GM21390 (cell line): ENCODE measurements around the gene SEPTIN5.
"Not testable (repeated sequence)": the region's sequence is repeated elsewhere in the genome, so short reads cannot be mapped to it uniquely, and the experiment has no call there.

Experiments used
- ATAC-seq: cut with Tn5 transposase; IDR thresholded peaks from one replicate; pipeline ENCODE4 v1.9.1; 2021; ENCODE audit not compliant: unreplicated experiment

The SEPTIN5 gene

GRCh38 chr22:19680911-19681862 is 33.1 kb upstream of the SEPTIN5 start:
- ATAC-seq = no peak

GRCh38 chr22:19681863-19682245 is 32.4 kb upstream of the SEPTIN5 start:
- no peak for ATAC-seq

GRCh38 chr22:19686946-19687345 is 27.4 kb upstream of the SEPTIN5 start:
- ATAC-seq = no peak

GRCh38 chr22:19687561-19688300 is 26.6 kb upstream of the SEPTIN5 start:
- no peak for ATAC-seq

GRCh38 chr22:19688301-19689290 is 25.7 kb upstream of the SEPTIN5 start:
- ATAC-seq = no peak

- no peak for ATAC-seq
Observed at GRCh38 chr22:19689408-19689807, 24.9 kb upstream of the SEPTIN5 start.

GRCh38 chr22:19691007-19691720 is 23.1 kb upstream of the SEPTIN5 start:
- no peak for ATAC-seq

- no peak for ATAC-seq
Observed at GRCh38 chr22:19691721-19692341, 22.5 kb upstream of the SEPTIN5 start.

GRCh38 chr22:19693581-19693980 is 20.7 kb upstream of the SEPTIN5 start:
- no peak for ATAC-seq

- no peak for ATAC-seq
Observed at GRCh38 chr22:19693981-19694670, 20.2 kb upstream of the SEPTIN5 start.

- no peak for ATAC-seq
Observed at GRCh38 chr22:19694696-19695095, 19.6 kb upstream of the SEPTIN5 start.

- ATAC-seq = no peak
Observed at GRCh38 chr22:19696504-19697276, 17.6 kb upstream of the SEPTIN5 start.

- ATAC-seq = not testable (repeated sequence)
Observed at GRCh38 chr22:19697871-19698270, 16.4 kb upstream of the SEPTIN5 start.

GRCh38 chr22:19700790-19701419 is 13.4 kb upstream of the SEPTIN5 start:
- no peak for ATAC-seq

- ATAC-seq = no peak
Observed at GRCh38 chr22:19701420-19702145, 12.7 kb upstream of the SEPTIN5 start.

- no peak for ATAC-seq
Observed at GRCh38 chr22:19703869-19704268, 10.4 kb upstream of the SEPTIN5 start.

- ATAC-seq = no peak
Observed at GRCh38 chr22:19704355-19705015, 9.8 kb upstream of the SEPTIN5 start.
